AG10803 (cell line): ENCODE measurements around the gene CASZ1.

Experiments
- DNase-seq: peaks from one replicate; pipeline ENCODE4 v3.0.0; 2010; ENCODE audit warnings: low read depth
- H3K4me3 ChIP-seq: 2 replicates; pipeline ENCODE4 v1.5.1; 2011; ENCODE audit warnings: mild to moderate bottlenecking, low read length, control low read depth
- TF ChIP-seq, protein P1 (sequence below): conservative IDR thresholded peaks from 2 replicates; pipeline ENCODE4 v1.5.1; 2011; ENCODE audit warnings: mild to moderate bottlenecking, low read length, control low read depth, inconsistent platforms

Gene CASZ1

DNA sequence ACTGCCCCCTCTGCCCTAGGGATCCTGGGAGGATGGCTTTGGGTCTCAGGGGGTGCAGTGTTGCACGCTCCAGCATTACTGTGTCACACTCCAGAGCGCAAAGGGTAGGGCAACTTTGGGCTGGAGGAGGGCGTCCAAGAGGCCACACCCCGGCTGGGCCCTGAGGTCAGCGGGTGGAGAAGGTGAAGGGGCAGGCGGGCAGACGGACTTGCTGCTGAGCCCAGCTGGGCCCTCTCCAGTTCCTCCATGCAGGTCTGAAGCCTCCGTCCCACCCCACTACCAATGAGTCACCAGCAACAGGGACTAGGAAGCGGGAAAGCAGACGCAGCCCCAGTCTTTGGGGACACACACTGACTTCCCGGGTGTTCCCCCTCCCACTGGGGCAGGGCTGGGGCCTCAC, 116.0 kb downstream of the CASZ1 start:
- no peak overlapping the region for H3K4me3 ChIP-seq
- no peak for DNase-seq
- TF ChIP-seq, protein P1, sequence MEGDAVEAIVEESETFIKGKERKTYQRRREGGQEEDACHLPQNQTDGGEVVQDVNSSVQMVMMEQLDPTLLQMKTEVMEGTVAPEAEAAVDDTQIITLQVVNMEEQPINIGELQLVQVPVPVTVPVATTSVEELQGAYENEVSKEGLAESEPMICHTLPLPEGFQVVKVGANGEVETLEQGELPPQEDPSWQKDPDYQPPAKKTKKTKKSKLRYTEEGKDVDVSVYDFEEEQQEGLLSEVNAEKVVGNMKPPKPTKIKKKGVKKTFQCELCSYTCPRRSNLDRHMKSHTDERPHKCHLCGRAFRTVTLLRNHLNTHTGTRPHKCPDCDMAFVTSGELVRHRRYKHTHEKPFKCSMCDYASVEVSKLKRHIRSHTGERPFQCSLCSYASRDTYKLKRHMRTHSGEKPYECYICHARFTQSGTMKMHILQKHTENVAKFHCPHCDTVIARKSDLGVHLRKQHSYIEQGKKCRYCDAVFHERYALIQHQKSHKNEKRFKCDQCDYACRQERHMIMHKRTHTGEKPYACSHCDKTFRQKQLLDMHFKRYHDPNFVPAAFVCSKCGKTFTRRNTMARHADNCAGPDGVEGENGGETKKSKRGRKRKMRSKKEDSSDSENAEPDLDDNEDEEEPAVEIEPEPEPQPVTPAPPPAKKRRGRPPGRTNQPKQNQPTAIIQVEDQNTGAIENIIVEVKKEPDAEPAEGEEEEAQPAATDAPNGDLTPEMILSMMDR: no peak

DNA sequence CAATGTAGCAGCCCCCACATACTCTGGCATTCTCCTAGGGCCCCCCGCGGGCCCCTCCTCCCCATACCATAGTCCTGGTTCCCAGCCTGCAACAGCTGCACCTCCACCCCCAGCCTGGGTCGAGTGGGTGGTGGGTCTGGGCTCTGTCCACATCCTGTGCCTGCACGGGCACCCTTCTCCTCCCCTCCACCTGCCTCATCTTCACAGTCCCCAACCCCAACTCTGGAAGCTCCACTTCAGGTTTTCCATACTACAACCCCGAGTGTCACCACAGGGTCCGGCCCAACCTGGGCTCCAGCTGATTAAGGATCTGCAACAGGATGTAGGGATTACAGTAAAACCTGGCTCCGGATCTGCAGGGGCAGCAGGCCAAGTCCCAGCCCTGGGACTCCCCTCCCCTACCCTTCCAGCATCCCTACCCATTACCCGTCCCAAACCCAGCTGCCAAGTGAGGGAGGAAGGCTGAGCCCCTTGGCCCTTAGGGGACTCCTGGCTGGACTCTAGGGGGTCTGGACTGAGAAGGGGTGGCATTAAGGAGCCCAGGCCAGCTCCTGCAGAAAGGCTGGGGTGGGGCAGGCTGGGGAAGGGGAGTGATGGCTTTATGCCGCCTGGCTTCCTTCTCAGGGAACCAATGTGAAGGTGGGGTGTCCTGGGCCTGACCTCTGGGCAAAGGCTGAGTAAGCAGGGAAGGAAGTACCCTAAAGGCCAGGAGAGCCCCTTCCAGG, 116.8 kb downstream of the CASZ1 start:
- TF ChIP-seq, protein P1: no peak
- H3K4me3 ChIP-seq: no peak overlapping the region
- DNase-seq: peak; percentile 46

DNA sequence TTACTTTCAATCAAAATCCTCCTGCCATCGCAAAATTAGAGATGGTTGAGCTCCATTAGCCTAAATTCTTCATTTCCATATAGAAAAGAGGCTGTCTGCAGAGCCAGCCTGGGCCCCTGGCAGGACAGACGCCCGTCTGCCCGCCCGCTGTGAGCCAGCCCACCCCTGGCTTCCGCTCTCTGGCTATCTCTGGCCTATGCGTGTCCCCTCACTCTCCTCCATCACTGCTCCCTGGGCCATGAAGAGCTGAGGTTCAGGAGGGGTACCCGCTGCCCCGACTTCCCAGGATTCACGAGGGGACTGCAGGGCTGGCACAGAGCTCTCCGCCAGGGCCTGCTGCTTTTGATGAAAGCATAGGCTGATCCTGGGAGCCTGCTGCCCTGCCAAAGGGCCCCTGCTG, 117.6 kb downstream of the CASZ1 start:
- no peak overlapping the region for H3K4me3 ChIP-seq
- TF ChIP-seq, protein P1: no peak
- no peak for DNase-seq

DNA sequence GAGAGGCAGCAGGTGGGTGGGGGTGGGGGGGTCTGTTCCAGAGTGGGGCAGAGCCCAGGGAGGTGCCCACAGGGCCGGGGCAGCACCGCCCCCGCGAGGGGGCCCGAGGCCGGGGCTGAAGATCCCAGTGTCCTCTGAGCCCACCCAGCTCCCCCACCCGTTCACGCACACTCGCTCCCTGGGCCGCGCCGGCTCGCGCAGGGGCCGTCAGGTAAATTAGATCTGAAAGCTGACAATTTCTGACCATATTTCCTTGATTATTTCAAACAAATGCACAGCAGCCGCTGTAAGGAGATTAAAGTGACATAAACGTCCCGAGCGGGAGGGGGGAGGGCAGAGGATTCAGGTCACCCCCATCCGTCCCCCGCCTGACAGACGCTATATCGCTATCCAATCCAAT, 118.0 kb downstream of the CASZ1 start:
- H3K4me3 ChIP-seq: no peak overlapping the region
- TF ChIP-seq, protein P1: no peak
- no peak for DNase-seq

DNA sequence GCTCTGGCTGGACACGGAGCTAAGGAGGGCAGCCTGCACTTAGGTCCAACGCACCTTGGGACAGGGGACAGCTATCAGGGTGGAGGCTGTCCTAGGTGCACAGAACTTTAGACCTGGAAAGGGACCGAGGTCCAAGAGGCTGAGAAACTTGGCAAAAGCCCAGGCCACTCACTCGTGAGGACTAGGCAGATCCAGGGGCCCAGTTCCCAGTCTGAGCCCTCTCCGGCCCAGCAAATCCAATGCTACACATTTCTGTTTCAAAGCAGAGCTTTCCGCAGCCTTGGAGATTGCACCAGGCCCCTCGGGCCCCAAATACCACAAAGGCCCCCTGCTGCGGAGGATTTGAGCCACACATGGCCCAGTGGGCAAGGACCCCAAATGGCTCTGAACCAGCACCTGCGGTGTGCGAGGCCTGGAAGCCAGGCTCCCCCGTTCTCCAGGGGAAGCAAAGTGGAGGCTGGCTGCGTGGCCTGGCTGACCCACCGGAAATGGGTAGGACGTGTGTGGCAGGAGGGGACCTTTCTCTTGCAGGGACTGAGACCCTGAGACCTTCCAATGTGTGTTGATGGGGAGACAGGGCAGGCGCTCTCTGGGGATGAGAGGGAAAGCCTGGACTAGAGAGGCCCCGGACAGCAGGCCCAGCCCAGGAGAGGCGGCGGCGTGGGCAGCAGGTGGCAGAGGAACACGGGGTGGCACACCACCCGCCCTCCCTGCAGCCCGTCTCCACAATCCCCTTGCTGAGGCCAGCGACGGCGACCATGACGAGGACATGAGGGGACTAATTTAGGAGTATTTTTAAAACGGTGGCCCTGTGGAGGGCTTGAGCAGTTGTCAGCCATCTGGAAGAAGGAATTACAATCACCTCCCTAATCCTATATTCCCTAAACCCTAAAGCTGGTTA, 118.7 kb downstream of the CASZ1 start:
- H3K4me3 ChIP-seq: no peak overlapping the region
- TF ChIP-seq, protein P1: no peak
- DNase-seq: no peak

DNA sequence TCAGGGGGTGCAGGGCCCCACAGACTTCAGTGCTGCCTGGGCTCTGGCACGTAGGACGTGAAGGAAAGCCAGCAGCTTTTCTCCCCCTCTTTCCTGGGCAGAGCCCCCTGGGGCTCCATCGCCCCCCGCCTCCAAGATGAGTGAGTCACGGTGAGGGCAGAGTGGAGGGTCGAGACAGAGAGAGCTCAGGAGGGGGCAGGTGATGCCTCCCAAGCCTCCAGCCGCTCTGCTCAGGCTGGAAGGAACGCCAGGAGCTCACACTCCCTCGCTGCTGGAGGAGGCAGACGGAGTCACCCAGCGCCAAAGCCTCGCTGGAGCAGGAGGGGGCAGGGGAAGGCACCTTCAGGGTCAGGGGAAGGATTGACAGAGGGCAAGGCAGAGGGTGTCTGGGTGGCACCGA, 119.5 kb downstream of the CASZ1 start:
- TF ChIP-seq, protein P1: no peak
- no peak for DNase-seq
- no peak overlapping the region for H3K4me3 ChIP-seq

DNA sequence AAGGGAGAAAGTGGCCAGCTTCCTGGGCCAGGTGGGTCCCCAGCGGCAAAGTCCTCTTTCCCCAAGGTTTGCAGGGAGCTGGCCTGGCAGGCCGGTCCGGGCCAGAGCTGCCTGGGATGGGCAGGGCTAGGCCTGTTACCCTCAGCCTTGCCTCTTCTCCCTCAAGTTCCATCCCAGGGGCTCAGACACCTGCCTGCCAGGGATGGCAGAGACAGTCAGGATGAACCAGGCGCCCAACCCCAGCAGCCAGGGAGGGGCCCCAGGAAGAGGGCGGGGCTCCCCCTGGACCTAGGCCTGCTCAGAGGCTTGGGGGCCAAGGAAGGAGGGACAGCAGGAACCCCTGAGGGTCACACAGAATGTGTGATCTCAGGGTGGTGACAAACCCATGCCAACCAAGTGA, 120.6 kb downstream of the CASZ1 start:
- DNase-seq: no peak
- no peak overlapping the region for H3K4me3 ChIP-seq
- TF ChIP-seq, protein P1: no peak
